GM19395 (cell line): ENCODE measurements around the gene NLRP6.
A peak's percentile ranks its signal among the peaks of the same experiment; 100 is the strongest.
"Not testable (repeated sequence)": the region's sequence is repeated elsewhere in the genome, so short reads cannot be mapped to it uniquely, and the experiment has no call there.

Experiments
- ATAC-seq: cut with Tn5 transposase; IDR thresholded peaks from one replicate; pipeline ENCODE4 v1.9.1; 2021; ENCODE audit warnings: mild to moderate bottlenecking, moderate library complexity; ENCODE audit not compliant: unreplicated experiment

Gene NLRP6

DNA sequence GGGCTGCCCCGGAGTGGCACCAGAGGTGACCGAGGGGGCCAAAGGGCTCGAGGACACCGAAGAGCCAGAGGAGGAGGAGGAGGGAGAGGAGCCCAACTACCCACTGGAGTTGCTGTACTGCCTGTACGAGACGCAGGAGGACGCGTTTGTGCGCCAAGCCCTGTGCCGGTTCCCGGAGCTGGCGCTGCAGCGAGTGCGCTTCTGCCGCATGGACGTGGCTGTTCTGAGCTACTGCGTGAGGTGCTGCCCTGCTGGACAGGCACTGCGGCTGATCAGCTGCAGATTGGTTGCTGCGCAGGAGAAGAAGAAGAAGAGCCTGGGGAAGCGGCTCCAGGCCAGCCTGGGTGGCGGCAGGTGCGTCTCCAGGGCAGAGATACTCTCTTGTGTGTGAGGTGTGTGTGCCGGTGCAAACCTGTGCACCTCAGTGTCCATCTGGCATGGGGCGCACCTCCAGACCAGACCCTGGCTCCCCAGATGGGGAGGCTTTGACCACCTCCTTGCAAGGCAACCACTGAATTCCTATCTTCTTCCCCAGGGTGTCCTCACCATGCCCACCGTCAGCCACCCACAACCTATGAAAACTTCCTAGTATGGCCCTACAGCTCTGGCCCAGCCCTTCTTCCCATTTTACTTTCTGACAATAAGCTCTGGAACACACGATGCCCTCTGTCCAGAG lies 3.4 kb downstream of the NLRP6 start:
- no peak for ATAC-seq

GRCh38 chr11:282171-282570 lies 4.0 kb downstream of the NLRP6 start:
- no peak for ATAC-seq

DNA sequence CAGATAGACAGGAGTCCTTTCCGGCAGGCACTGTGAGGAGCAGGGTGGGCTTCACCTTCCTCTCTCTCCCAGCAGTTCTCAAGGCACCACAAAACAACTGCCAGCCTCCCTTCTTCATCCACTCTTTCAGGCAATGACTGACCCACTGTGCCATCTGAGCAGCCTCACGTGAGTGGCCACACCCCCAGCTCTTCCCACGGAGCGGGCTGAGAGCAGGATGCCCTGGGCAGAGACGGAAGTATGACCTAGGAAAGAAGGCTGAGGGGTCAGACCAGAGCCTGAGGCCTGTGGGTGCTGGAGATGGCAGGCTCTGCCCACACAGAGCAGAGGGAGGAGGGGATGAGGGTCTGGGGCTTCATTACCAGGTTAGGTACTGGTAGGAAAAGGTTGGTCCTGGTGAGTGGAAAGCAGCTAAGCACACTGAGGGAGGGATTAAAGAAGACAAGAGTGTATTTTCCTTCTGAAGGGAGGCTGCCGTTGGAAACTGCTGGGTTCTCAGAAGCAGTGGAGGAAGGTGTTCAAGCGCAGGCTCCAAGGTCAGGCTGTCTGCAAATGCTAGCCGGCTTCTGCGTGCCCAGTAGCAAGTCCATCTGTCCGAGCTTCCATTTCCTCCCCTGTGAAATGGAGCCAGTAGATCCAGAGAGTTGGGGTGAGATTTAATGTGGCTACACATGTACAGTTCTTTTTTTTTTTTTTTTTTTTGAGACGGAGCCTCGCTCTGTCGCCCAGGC lies 4.6 kb downstream of the NLRP6 start:
- no peak for ATAC-seq

DNA sequence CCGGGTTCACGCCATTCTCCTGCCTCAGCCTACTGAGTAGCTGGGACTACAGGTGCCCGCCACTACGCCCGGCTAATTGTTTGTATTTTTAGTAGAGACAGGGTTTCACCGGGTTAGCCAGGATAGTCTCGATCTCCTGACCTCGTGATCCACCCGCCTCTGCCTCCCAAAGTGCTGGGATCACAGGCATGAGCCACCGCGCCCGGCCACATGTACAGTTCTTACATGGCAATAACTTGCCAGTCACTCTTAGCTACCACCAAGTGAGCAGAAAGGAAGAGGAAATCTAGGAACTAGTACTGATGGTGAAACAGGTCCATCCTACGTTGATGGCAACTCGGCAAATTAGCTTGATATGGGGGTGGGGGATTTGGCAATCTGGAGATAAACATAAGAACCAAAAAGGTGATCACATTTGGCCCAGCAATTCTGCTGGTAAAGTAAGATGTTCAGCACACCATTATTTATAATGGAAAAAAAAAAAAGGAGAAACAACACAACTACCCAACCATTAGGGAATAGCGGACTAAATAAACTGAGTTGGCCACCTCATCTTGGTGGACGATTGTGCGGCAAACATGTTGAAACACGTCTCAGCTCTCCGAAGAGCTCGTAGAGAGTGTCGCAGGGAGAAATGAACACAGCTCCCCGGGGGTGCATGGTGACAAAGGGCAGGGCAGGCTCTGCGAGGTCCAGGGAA lies 5.3 kb downstream of the NLRP6 start:
- ATAC-seq = no peak

DNA sequence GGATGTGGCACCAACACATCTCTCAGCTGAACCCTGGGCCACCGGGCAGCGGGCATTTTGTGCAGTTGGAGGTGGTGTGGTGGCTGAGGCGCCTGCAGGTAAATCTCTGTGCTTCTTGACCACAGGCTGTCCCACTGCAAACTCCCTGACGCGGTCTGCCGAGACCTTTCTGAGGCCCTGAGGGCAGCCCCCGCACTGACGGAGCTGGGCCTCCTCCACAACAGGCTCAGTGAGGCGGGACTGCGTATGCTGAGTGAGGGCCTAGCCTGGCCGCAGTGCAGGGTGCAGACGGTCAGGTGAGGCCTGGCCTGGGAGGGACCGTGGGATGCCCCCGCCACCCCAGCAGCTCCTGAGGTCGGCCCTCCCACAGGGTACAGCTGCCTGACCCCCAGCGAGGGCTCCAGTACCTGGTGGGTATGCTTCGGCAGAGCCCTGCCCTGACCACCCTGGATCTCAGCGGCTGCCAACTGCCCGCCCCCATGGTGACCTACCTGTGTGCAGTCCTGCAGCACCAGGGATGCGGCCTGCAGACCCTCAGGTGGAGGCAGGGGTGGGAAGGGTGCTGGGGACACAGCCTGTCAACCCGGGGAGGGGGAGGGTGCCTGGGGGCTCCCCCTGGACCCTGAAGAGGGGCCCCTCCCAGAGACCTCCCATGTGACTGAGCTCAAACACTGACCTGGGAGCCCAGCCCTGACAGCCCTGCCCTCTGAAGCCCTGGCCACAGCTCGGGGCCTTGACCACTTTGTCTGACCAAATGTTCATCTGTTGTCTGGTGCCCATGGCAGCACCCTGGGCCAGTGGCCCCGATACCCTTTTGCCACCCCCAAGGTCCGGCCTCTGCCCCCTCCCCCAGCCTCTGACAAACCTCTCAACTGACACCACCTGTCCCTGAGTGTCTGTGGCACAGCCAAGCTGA lies 6.2 kb downstream of the NLRP6 start:
- no peak for ATAC-seq

- ATAC-seq = no peak
These were observed 7.0 kb downstream of the NLRP6 start for GRCh38 chr11:285021-285893.

- ATAC-seq = no peak
These were observed 7.7 kb downstream of the NLRP6 start for GRCh38 chr11:285894-286220.

- not testable (repeated sequence) for ATAC-seq
These were observed 9.0 kb downstream of the NLRP6 start for GRCh38 chr11:286977-287820.

GRCh38 chr11:287821-288477 lies 9.7 kb downstream of the NLRP6 start:
- no peak for ATAC-seq

- peak; percentile 64 for ATAC-seq
These were observed 10.5 kb downstream of the NLRP6 start, which contains the start of gene PGGHG for GRCh38 chr11:288478-289397. Gene PGGHG (plus strand): TSS chr11:289126. CDS start chr11:289817, 691 bp downstream.

DNA sequence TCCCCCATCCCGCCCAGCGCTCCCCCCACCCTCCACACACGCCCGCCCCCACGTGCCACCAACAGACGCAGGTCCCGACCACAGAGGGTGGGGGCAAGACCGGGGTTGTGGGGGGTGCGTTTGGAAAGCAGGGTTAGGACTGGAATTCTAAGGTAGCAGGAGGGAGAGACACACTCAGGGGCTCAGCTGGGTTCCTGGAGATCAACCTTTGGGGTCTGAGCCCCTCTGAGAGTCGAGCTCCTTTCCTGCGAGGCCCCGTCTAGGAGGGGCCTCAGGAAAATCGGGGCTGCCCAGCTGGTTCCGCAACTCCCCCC lies 11.1 kb downstream of the NLRP6 start:
- no peak for ATAC-seq

DNA sequence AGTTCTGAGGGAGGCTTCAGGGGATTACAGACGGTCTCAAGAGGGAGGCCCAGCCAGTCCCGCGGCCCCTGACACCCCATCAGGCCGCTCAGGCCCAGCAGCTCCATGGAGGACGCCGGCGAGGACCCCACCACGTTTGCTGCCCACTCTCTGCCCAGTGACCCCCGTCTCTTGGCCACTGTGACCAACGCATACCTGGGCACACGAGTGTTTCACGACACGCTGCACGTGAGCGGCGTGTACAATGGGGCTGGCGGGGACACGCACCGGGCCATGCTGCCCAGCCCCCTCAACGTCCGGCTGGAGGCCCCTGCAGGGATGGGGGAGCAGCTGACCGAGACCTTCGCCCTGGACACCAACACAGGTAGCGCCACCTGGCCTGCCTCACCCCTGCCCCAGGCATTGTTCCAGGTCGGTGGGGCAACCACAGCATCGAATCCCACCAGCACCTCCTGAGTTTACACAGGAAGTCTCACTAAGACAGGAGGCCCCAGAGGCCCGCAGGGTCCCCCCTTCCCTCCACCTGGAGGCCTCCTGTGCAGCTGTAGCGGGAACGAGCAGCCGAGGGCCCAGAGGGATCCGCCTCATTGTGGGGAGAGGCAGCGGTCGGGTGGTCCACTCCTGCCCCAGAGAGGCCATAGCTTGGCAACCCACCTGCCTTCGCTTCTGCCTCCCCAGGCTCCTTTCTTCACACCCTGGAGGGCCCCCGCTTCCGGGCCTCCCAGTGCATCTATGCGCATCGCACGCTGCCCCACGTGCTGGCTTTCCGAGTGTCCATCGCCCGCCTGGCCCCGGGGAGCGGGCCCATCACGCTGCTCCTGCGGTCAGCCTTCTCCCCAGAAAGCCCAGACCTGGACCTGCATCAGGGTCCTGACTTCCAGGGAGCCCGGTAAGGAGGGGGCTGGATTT lies 11.8 kb downstream of the NLRP6 start:
- ATAC-seq = no peak

- no peak for ATAC-seq
These were observed 12.5 kb downstream of the NLRP6 start for GRCh38 chr11:290621-291231.

DNA sequence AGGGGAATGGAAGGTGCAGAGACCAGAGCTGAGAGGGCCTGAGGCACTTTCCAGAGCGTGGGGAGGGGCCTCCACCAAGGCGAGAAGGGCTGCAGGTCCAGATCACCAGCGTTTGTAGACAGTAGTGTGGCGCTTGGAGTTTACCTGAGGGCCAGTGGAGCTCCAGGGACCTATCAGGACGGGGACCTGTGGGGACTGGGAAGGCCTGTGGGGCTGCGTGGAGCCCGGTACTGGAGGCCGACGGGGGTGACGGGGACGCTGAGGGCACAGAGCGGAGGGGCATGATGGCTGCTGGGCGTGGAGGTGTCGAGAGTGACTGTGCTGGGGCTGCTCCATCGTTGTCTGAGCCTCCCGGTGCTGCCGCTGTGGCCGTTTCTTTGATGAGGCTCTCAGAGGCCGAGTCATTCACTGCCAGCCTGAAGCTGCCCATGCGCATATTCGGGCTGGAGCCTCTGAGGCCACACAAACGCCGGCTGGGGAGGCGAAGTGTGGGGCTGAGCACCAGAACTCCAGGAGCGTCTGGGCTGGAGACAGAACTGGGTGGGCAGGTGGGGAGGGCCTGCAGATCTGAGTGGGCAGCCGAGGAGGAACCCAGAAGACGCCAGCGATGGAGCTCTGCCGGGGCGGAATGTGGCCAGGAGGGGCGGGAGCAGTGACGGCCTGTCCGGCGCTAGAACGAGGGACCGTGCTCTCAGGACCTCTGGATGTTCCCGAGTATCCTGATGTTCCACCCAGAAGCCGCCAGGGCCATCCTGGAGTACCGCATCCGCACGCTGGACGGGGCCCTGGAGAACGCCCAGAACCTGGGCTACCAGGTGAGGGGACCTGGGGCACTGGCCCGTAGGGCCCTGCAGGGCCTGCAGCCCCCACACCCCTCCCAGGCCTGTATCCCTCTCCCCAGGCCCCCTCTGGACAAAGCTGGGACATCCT lies 13.3 kb downstream of the NLRP6 start:
- ATAC-seq = no peak
